SIG-M5 treated with dmso at 0.1 percent for 504 hours (cell line): Measurements from ENCODE around the gene TNFSF13.

Experiments
- DNase-seq: peaks from one replicate; lab custom pipeline; 2025; ENCODE audit not compliant: unreplicated experiment; lab: John Stamatoyannopoulos, UW

The TNFSF13 gene

GRCh38 chr17:7551396-7551795, 7.2 kb upstream of the TNFSF13 start:
- DNase-seq: no peak

- DNase-seq: peak; percentile 86
Measured at GRCh38 chr17:7552621-7553051, 5.9 kb upstream of the TNFSF13 start.

GRCh38 chr17:7553356-7553755, 5.2 kb upstream of the TNFSF13 start:
- no peak for DNase-seq

- no peak for DNase-seq
Measured at GRCh38 chr17:7555320-7555948, 3.1 kb upstream of the TNFSF13 start.

DNA sequence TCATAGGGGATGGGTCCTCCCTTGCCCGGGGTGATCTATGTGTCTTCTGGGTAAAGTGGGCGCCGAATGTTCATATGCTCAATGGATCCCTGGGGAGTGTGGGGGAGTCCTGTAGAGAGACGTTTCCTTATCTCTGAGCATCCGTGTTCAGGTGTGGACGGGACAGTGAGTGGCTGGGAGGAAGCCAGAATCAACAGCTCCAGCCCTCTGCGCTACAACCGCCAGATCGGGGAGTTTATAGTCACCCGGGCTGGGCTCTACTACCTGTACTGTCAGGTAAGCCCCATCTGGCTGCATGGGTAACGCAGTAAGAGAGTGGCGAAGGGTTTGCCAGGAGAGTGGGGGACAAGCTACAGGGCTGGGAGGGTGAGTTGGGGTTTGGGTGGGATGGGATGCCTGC, 1.9 kb upstream of the TNFSF13 start:
- DNase-seq: no peak

GRCh38 chr17:7557147-7557764, 1.3 kb upstream of the TNFSF13 start:
- no peak for DNase-seq

DNA sequence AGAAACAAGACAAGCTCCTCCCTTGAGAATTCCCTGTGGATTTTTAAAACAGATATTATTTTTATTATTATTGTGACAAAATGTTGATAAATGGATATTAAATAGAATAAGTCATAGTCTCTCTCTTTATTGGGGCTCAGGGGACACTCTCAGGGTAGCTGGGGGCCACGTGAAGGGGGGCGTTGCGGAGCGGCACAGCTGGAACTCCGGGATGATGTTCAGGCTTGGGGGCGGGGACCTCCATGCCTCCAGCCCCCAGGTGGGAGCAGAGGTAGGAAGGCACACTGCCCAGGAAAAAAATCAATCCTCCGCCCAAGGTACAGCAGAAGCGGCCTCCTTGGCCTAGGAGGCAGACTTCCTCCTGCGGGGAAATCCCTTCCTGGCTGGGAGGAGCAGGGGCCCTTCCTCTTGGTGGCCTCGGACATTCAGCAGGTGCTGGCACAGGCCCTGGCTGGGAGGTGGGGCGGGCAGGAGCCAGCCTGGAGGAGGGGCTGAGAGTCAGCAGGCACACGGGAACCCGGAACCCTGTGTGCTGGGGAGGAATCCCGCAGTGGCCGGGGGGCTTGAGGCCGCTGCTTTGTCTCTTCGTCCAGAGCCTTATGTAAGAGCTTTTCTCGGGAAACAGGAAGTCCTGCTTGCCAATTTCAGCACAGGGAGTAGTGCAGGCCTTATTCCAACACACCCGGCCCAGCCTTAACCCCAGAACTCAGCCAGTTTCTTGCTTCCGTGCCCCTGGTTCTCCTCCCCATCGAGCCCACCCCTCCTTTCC, 591 bp upstream of the TNFSF13 start:
- peak; percentile 84 for DNase-seq

- DNase-seq: no peak
Measured at GRCh38 chr17:7559320-7560171, 996 bp downstream of the TNFSF13 start.

- DNase-seq: peak; percentile 73
Measured at GRCh38 chr17:7560172-7561027, 1.9 kb downstream of the TNFSF13 start.

GRCh38 chr17:7561028-7561575, 2.6 kb downstream of the TNFSF13 start:
- DNase-seq: peak; percentile 76

- DNase-seq: peak; percentile 83
Measured at GRCh38 chr17:7561589-7562207, 3.1 kb downstream of the TNFSF13 start, which contains the start of gene SENP3. SENP3 (plus strand) TSS chr17:7561919; CDS start chr17:7563077, 1,158 bp downstream.

- no peak for DNase-seq
Measured at GRCh38 chr17:7562208-7562605, 3.7 kb downstream of the TNFSF13 start.

DNA sequence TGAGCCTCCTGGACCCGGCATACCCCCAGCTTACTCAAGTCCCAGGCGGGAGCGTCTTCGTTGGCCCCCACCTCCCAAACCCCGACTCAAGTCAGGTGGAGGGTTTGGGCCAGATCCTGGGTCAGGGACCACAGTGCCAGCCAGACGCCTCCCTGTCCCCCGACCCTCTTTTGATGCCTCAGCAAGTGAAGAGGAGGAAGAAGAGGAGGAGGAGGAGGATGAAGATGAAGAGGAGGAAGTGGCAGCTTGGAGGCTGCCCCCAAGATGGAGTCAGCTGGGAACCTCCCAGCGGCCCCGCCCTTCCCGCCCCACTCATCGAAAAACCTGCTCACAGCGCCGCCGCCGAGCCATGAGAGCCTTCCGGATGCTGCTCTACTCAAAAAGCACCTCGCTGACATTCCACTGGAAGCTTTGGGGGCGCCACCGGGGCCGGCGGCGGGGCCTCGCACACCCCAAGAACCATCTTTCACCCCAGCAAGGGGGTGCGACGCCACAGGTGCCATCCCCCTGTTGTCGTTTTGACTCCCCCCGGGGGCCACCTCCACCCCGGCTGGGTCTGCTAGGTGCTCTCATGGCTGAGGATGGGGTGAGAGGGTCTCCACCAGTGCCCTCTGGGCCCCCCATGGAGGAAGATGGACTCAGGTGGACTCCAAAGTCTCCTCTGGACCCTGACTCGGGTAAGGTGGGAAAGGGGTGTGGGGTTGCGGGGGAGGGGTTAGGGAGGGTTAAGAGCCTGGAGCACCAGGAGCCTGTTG, 4.7 kb downstream of the TNFSF13 start:
- DNase-seq: no peak

- DNase-seq: no peak
Measured at GRCh38 chr17:7569571-7569970, 11.0 kb downstream of the TNFSF13 start.

DNA sequence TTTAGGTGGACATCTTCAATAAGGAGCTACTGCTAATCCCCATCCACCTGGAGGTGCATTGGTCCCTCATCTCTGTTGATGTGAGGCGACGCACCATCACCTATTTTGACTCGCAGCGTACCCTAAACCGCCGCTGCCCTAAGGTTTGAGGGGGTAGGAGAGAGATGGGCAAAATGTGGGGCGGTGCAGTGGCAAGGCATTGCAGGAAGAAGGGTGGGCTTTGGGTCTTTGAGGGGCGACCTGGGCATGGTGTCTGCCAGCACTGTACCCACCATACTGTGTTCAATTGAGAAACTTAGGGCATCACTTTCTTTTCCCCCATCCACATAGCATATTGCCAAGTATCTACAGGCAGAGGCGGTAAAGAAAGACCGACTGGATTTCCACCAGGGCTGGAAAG, 11.8 kb downstream of the TNFSF13 start:
- DNase-seq: no peak

DNA sequence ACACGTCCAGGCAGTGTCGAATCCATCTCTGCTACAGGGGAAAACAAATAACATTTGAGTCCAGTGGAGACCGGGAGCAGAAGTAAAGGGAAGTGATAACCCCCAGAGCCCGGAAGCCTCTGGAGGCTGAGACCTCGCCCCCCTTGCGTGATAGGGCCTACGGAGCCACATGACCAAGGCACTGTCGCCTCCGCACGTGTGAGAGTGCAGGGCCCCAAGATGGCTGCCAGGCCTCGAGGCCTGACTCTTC, 13.7 kb downstream of the TNFSF13 start:
- DNase-seq: no peak

DNA sequence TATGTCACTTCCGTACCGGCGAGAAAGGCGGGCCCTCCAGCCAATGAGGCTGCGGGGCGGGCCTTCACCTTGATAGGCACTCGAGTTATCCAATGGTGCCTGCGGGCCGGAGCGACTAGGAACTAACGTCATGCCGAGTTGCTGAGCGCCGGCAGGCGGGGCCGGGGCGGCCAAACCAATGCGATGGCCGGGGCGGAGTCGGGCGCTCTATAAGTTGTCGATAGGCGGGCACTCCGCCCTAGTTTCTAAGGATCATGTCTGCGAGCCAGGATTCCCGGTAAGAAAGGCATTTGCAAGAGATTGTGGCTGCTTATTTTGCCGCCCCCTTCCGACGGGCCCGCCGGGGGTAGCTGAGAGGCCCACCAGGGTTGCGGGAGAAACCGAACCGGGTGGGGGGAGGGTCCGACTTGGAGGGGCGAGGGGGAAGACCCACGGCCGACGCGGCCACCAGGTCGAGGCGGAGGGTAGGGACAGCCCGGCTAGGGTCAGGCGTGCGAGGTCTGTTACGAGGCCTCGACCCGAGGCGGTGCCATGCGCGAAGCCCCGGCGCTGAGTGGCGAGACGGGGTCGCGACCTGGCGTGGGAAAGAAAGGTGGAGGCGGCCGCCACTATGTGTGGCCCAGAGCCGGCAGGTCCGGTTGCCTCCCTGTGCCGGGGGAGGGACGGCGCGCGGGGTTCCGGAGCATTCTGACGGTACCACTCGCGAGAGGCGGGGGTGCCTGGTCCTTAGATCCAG, 14.2 kb downstream of the TNFSF13 start:
- peak; percentile 97 for DNase-seq

DNA sequence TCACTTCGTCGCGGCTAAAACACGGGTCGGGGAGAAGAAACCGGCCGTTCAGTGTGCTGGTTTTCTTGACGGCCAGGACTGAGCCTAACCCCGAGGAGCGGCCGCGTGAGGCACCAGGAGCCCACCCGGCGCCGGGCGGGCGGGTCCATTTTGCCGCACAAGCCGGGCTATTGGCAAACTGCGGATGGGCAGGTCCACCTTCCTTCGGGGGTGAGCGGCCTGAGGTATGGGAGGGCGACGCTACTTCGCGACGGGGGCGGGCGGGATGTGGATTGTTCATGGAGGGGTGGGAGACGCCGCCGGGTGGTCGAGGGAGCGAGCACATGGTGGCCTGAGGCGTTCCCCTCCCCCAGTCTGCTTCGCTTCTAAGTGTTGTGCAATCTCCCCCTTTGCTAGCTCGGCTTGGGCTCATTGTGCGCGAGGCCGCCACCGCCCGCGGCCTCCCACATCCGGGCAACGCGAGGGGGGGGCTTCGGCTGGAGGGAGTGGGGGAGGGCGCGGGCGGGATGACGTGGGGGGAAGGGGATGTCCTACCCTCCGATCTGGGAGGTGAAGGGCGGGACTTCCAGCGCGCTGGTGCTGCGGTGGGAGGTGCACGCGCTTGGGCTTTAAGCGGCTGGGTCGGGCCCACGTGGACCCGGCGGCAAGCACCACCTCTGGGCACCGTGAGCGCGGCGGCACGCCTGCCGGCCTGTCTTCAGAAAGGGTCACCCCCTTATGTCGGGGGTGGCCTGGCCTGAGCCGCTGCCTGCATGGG, 15.0 kb downstream of the TNFSF13 start:
- peak; percentile 92 for DNase-seq
